Left kidney (tissue), 2 donors: ENCODE measurements around the gene DAND5. TPM values are rescaled to one million over a fixed set of nuclear protein-coding genes. Genes with fewer than 3 reads are reported as not detected.

Experiments
- DNase-seq: peaks from one replicate; pipeline ENCODE4 v3.0.0-alpha.2; 2013
- polyA plus RNA-seq: library from polyadenylated mRNA; unstranded; fragments of 120-200 nt; gene quantifications from one replicate; pipeline ENCODE4 v1.2.1, GENCODE V29; 2013; ENCODE audit not compliant: insufficient read length

The DAND5 gene
- polyA plus RNA-seq, 1 donor = 0.18 TPM

- DNase-seq = no peak
Measured at GRCh38 chr19:13022111-13022858, 52.9 kb downstream of the DAND5 start.

- peak; percentile 77 for DNase-seq
Measured at GRCh38 chr19:13022859-13023636, 53.7 kb downstream of the DAND5 start.

- DNase-seq = no peak
Measured at GRCh38 chr19:13023656-13024055, 54.3 kb downstream of the DAND5 start.

Other genes starting within 250 kb of the DAND5 start
- 78.7 TPM for gene TNPO2, start 245.6 kb upstream of the DAND5 start, polyA plus RNA-seq
- 139 TPM for gene TRIR, start 234.9 kb upstream of the DAND5 start, polyA plus RNA-seq
- 74.0 TPM for gene GET3, start 232.1 kb upstream of the DAND5 start, polyA plus RNA-seq
- gene BEST2, start 217.8 kb upstream of the DAND5 start, polyA plus RNA-seq = 0.23 TPM
- 78.3 TPM for gene HOOK2, start 194.0 kb upstream of the DAND5 start, polyA plus RNA-seq
- gene JUNB, start 178.1 kb upstream of the DAND5 start, polyA plus RNA-seq = 22.7 TPM
- gene PRDX2, start 167.8 kb upstream of the DAND5 start, polyA plus RNA-seq = 274 TPM
- gene THSD8, start 167.5 kb upstream of the DAND5 start, polyA plus RNA-seq = 5.4 TPM
- 35.1 TPM for gene RNASEH2A, start 163.0 kb upstream of the DAND5 start, polyA plus RNA-seq
- gene RTBDN, start 135.0 kb upstream of the DAND5 start, polyA plus RNA-seq = 0.07 TPM
- 1.0 TPM for gene MAST1, start 131.1 kb upstream of the DAND5 start, polyA plus RNA-seq
- gene DNASE2, start 88.1 kb upstream of the DAND5 start, polyA plus RNA-seq = 9.5 TPM
- 0.17 TPM for gene KLF1, start 82.4 kb upstream of the DAND5 start, polyA plus RNA-seq
- 31.1 TPM for gene GCDH, start 78.4 kb upstream of the DAND5 start, polyA plus RNA-seq
- 3.4 TPM for gene SYCE2, start 50.3 kb upstream of the DAND5 start, polyA plus RNA-seq
- gene FARSA, start 35.9 kb upstream of the DAND5 start, polyA plus RNA-seq = 41.5 TPM
- 783 TPM for gene CALR, start 31.0 kb upstream of the DAND5 start, polyA plus RNA-seq
- gene RAD23A, start 23.7 kb upstream of the DAND5 start, polyA plus RNA-seq = 71.9 TPM
- 25.2 TPM for gene GADD45GIP1, start 12.4 kb upstream of the DAND5 start, polyA plus RNA-seq
- gene NFIX, start 25.9 kb downstream of the DAND5 start, polyA plus RNA-seq = 14.6 TPM
- gene LYL1, start 133.3 kb downstream of the DAND5 start, polyA plus RNA-seq = 2.8 TPM
- gene TRMT1, start 147.2 kb downstream of the DAND5 start, polyA plus RNA-seq = 42.0 TPM
- 20.6 TPM for gene NACC1, start 148.7 kb downstream of the DAND5 start, polyA plus RNA-seq
- 47.0 TPM for gene STX10, start 180.8 kb downstream of the DAND5 start, polyA plus RNA-seq
- 75.7 TPM for gene IER2, start 180.8 kb downstream of the DAND5 start, polyA plus RNA-seq